HCEC 1CT (cell line): ENCODE results near the gene SPEM1.
"Not testable (repeated sequence)": the region's sequence is repeated elsewhere in the genome, so short reads cannot be mapped to it uniquely, and the experiment has no call there.

Source experiments
- DNase-seq: peaks from one replicate; pipeline ENCODE4 v3.0.0-alpha.2; 2017

The SPEM1 gene

GRCh38 chr17:7443499-7444485 lies 23.7 kb downstream of the SPEM1 start:
- DNase-seq = peak; percentile 45

- peak; percentile 29 for DNase-seq
These were observed 24.8 kb downstream of the SPEM1 start, which contains the start of gene CHRNB1 for GRCh38 chr17:7444682-7445618. Gene CHRNB1 (plus strand): TSS chr17:7445061. CDS start chr17:7445128, 67 bp downstream.

- no peak for DNase-seq
These were observed 25.5 kb downstream of the SPEM1 start for GRCh38 chr17:7445619-7445968.

- no peak for DNase-seq
These were observed 28.3 kb downstream of the SPEM1 start for GRCh38 chr17:7448461-7448860.

GRCh38 chr17:7459961-7460545 lies 39.9 kb downstream of the SPEM1 start:
- no peak for DNase-seq

- no peak for DNase-seq
These were observed 40.9 kb downstream of the SPEM1 start for GRCh38 chr17:7460850-7461660.

GRCh38 chr17:7462474-7463371 lies 42.6 kb downstream of the SPEM1 start:
- no peak for DNase-seq

GRCh38 chr17:7463372-7463846 lies 43.3 kb downstream of the SPEM1 start:
- no peak for DNase-seq

GRCh38 chr17:7464081-7464480 lies 44.0 kb downstream of the SPEM1 start:
- no peak for DNase-seq

- DNase-seq = no peak
These were observed 45.6 kb downstream of the SPEM1 start for GRCh38 chr17:7465597-7466275.

- DNase-seq = no peak
These were observed 46.2 kb downstream of the SPEM1 start for GRCh38 chr17:7466318-7466638.

- DNase-seq = peak; percentile 54
These were observed 46.7 kb downstream of the SPEM1 start for GRCh38 chr17:7466639-7467341.

GRCh38 chr17:7467498-7467897 lies 47.4 kb downstream of the SPEM1 start:
- no peak for DNase-seq

- DNase-seq = no peak
These were observed 48.2 kb downstream of the SPEM1 start for GRCh38 chr17:7468290-7468689.

GRCh38 chr17:7468804-7469389 lies 48.8 kb downstream of the SPEM1 start:
- no peak for DNase-seq

- not testable (repeated sequence) for DNase-seq
These were observed 49.7 kb downstream of the SPEM1 start for GRCh38 chr17:7469843-7470242.

- not testable (repeated sequence) for DNase-seq
These were observed 50.4 kb downstream of the SPEM1 start for GRCh38 chr17:7470457-7470973.
